ENCODE data around the gene INCA1. TPM values are rescaled to one million over a fixed set of nuclear protein-coding genes. Genes with fewer than 3 reads are reported as not detected.

Gene INCA1
- total and polyA plus RNA-seq, 2 of the 13 experiments (the other 11 are each of a cell fraction or from before 2014, with no cell fraction given), result 0.93 to 2.6 TPM

GRCh38 chr17:4947411-4948165 is 49.7 kb downstream of the INCA1 start (continued):
- TF ChIP-seq SNAI1 (CRISPR knock-in tag; IDR thresholded peaks at IDR 0.05; ENCODE audit: borderline replicate concordance) (0 out of 2 replicates have a peak, but pooled peaks have one; percentile 40), MAFK (conservative IDR thresholded peaks at IDR 0.05 in 1 of 2, IDR thresholded peaks at IDR 0.05 in 1 of 2; ENCODE audit: low read length in 2 of 2) (no peak), BRD4 (CRISPR knock-in tag; IDR thresholded peaks at IDR 0.05) (peak; percentile 31; the same call in 1 of the 2 replicates), ZNF691 (CRISPR knock-in tag; IDR thresholded peaks at IDR 0.05; ENCODE audit: borderline replicate concordance, low read depth) (peak; percentile 75; the same call in 1 of the 2 replicates), GTF3A (CRISPR knock-in tag; conservative IDR thresholded peaks at IDR 0.05) (no peak), POGK (CRISPR knock-in tag; conservative IDR thresholded peaks at IDR 0.05) (peak; percentile 27; the same call in 1 of the 2 replicates), KLF15 (CRISPR knock-in tag; IDR thresholded peaks at IDR 0.05; ENCODE audit: borderline replicate concordance) (no peak), ZNF558 (CRISPR knock-in tag; IDR thresholded peaks at IDR 0.05; ENCODE audit: borderline replicate concordance) (no peak), ARNT2 (CRISPR knock-in tag; IDR thresholded peaks at IDR 0.05; ENCODE audit: low read depth) (peak; percentile 32; the same call in 1 of the 2 replicates), FOXP1 (IDR thresholded peaks at IDR 0.05) (no peak), FOXP1 (CRISPR knock-in tag; IDR thresholded peaks at IDR 0.05) (no peak), ZNF614 (CRISPR knock-in tag; IDR thresholded peaks at IDR 0.05; ENCODE audit: borderline replicate concordance) (no peak), ZNF280B (CRISPR knock-in tag; IDR thresholded peaks at IDR 0.05; ENCODE audit: borderline replicate concordance) (0 out of 2 replicates have a peak, but pooled peaks have one; percentile 30), KAT8 (CRISPR knock-in tag; IDR thresholded peaks at IDR 0.05) (0 out of 2 replicates have a peak, but pooled peaks have one; percentile 20), NKX3-1 (CRISPR knock-in tag; IDR thresholded peaks at IDR 0.05) (no peak), ZNF761 (CRISPR knock-in tag; conservative IDR thresholded peaks at IDR 0.05) (no peak), THAP11 (CRISPR knock-in tag; IDR thresholded peaks at IDR 0.05) (peak; percentile 4), ZC3H13 (CRISPR knock-in tag; IDR thresholded peaks at IDR 0.05) (no peak), STAT5B (CRISPR knock-in tag; IDR thresholded peaks at IDR 0.05) (no peak), ELF4 (CRISPR knock-in tag; IDR thresholded peaks at IDR 0.05; ENCODE audit: borderline replicate concordance) (peak; percentile 68; the same call in 1 of the 2 replicates), TBX2 (CRISPR knock-in tag; IDR thresholded peaks at IDR 0.05; ENCODE audit: borderline replicate concordance) (peak; percentile 76), ZNF788 (CRISPR knock-in tag; IDR thresholded peaks at IDR 0.05; ENCODE audit: borderline replicate concordance) (peak; percentile 75; the same call in 1 of the 2 replicates), ZNF350 (CRISPR knock-in tag; IDR thresholded peaks at IDR 0.05; ENCODE audit: borderline replicate concordance, low read depth) (peak; percentile 35; the same call in 1 of the 2 replicates), CBFB (CRISPR knock-in tag; IDR thresholded peaks at IDR 0.05) (0 out of 2 replicates have a peak, but pooled peaks have one; percentile 7), FOXK2 (IDR thresholded peaks at IDR 0.05) (no peak), SRSF4 (IDR thresholded peaks at IDR 0.05; ENCODE audit: low read depth, low read length, poor library complexity, severe bottlenecking) (no peak), KLF16 (CRISPR knock-in tag; IDR thresholded peaks at IDR 0.05) (peak in 1 of 2 experiments; percentile 71; a peak in 2 of 4 replicates)

Measured in HepG2 (cell line).